GM21528 (cell line): Measurements from ENCODE around the gene IL19.

Source experiments
- ATAC-seq: cut with Tn5 transposase; IDR thresholded peaks from one replicate; pipeline ENCODE4 v1.9.1; 2021; ENCODE audit warnings: mild to moderate bottlenecking, moderate library complexity; ENCODE audit not compliant: unreplicated experiment, low FRiP score

The IL19 gene

DNA sequence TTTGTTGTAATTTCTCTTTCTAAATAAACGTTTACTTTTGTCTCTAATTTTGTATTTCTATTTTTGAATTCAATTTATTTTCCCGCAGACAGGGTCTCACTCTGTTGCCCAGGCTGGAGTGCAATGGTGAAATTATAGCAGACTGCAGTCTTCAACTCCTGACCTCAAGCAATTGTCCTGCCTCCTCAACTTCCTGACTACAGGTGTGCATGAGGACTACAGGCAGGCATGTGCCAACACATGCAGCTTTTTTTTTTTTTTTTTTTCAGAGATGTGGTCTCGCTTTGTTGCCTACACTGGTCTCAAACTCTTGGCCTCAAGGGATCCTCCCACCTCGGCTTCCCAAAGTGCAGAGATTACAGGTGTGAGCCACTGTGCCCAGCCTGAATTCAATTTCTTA is 58.2 kb downstream of the IL19 start:
- ATAC-seq, result no peak

DNA sequence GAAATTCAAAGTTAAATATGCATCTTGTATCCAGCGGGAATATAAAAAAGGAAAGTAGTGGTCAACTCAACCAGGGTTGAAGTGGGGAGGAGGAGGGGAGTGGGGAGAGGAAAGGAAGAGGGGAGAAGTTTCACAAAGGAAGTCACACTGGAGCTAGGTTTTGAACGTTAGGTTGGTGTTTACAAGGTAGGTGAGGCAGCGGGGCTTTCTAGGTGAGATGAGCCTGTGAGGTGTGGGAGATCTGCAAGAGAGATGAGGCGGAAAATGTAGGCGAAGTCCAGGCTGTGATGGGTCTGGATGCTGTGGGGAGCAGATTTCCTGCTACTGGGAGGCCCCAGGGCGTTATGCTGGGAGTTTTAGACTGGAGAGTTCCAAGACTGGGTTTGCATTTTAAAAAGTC is 58.7 kb downstream of the IL19 start:
- no peak for ATAC-seq

DNA sequence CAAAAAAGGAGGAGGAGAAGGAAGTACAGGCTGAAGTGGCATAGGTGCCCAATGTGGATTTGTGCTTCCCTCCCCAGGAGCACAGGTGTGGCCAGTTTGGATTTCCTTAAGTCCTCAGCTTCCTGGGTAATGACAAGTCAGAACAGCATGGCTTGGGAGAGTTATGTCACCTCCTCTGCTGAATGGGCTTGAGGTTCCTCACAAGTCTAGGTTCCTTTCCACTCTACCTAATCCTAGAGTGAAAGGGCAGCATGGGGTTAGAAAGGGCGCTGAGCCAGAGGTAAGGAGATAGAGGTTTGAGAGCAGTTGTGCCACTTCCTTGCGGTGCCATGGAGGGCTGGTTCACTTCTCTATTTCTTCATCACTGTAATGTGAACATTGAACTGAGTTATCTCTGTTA is 59.3 kb downstream of the IL19 start:
- ATAC-seq, result no peak

DNA sequence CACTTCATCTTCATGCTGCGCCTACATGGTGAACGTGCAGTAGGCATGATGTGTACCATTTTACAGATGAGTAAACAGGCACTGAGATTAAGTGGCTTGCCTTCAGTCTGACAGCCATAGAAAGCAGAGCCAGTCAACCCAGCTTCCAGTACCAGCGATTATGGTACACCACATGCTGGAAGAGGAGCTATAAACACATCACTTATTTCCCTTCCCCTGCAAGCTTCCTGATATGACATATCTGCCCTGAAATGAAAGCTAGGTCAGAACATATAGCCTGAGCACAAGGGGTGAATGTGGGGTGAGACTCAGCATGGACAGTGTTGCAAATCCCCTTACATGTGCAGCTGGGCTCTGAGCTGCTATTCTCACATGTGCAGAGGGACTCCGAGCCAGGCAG is 61.1 kb downstream of the IL19 start:
- ATAC-seq, result no peak

DNA sequence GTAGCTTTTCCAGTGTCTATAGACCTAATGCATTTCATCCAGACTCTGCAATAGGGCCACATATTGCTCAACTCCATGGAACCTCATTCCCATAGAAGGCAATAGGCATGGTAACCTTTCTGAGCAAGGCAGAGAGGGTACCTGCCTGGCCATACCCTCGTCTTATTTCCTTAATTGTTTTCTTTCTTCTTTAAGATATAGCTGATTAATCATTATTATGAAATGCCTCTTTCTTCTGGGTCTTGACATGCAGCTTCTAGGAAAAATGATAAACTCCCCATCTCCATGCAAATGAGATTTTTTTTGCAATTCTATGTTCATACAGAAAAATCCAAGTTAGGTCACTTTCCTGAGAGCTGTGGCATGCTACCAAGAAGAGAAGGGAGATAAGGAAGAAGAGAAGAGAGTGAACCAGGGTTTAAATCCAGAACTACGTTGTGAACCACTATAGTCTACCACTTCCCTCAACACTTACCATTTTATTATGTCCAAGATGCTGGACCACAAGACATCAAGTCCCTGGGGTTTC is 61.8 kb downstream of the IL19 start:
- no peak for ATAC-seq

DNA sequence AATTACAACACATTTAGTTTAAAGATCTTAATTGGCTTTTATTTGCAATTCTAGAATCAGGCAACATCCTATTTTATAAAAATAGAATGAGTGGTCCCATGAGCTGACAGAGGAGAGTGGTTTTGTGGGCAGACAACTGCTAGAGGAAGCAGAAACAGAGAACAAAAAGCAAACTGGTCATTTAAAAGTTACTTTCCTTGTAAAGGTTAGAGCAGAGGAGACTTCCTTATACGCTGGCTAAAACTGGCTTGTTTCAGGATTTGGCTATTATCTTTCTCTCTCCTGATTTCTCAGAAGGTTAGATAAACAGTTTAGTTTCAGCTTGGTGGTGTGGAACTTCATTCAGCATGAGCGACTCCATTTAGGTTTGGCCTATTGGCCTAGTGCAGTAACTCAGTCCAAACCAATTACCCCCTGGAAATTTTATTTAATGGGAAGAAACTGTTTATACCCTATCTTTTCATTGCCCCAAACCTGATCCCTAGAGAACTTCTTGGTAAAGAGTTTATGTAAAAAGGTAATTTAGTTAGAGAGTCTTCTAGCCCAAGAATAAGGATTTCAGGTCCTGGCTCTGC is 62.6 kb downstream of the IL19 start:
- no peak for ATAC-seq

DNA sequence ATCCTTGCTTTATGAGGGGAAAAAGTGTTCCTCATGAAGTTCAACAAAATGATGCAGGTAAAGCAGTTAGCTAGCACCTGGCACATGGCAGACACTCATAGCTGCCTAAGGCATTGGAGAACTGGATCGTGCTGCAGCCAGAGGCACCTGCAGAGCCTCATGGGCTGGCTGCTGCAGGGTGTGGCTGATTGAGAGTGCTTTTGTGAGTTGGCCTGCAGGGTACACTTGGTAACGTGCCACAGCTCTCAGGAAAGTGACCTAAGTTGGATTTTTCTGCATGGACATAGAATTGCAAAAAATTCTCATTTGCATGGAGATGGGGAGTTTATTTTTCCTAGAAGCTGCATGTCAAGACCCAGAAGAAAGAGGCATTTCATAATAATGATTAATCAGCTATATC is 63.2 kb downstream of the IL19 start:
- ATAC-seq, result no peak

DNA sequence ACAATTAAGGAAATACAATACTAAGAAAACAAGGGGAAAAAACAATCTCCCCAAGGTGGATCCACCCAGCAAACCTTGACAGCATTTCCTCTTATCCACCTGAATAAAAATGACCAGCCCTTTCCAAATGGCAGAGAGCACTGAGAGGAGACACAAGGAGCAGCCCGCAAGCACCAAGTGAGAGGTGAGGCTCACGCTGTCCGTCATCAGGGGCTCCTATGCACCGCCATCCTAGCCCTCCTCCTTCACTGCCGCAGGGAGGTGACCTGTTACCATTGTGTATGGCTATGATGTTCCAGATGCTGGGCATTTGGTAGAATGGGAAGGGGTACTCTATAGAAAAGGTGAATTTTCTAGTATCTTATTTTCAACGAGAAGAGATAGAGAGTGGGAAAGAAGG is 63.6 kb downstream of the IL19 start:
- no peak for ATAC-seq

DNA sequence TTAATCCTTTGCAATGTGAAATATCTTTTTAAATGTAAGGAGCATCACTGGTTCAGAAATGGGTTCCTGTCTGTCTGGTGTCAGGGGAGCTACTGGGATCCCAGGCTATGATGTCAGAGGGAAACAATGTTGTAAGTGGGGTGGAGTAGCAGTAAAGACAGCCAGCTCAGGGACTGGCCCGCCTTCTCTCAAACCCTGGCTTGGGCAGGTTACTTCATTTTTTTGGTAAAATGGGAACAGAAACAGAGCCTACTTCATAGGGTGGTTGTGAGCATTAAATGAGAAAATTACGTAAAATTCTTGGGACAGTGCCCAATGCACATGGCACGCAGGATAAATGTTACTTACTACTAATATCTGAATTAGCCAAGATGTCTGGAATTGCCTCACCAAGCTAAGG is 64.1 kb downstream of the IL19 start:
- no peak for ATAC-seq

DNA sequence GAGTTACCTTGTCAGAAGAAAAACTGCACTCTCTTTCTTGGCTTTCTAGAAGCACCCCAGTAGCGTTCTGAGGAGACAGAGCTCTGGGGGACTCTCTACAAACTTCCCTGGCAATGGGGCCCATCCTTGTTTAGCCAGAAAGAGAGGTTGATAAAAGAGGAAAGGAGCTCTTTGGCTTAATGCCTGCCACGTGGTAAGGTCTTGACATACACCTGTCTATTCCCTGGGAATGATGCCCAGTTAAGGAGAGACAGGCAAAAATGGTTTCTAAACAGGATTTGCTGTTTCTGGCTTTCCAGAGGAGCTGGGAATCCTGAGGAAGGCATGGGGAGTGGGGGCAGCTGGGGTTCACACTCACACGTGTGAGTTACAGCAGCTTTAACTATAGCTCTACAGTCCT is 64.6 kb downstream of the IL19 start:
- ATAC-seq, result no peak

DNA sequence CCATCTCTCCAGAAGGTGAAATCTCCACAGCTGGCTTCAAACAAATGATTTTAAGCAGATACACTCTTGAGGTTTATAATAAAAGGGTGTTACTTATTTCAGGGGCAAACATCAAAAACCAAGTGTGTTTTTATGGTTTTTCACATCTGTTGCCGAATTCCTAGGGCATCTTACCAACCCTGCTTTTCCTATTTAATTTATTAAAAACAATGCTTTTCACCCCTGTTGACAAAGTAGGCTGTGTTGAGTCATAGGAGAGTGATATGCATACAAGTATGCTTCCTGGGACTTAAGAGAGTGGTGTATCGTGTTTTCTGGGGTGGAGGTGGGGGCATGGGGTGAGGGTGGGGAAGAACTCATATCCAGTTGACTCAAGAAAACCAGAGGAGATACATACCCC is 65.5 kb downstream of the IL19 start:
- ATAC-seq, result no peak

DNA sequence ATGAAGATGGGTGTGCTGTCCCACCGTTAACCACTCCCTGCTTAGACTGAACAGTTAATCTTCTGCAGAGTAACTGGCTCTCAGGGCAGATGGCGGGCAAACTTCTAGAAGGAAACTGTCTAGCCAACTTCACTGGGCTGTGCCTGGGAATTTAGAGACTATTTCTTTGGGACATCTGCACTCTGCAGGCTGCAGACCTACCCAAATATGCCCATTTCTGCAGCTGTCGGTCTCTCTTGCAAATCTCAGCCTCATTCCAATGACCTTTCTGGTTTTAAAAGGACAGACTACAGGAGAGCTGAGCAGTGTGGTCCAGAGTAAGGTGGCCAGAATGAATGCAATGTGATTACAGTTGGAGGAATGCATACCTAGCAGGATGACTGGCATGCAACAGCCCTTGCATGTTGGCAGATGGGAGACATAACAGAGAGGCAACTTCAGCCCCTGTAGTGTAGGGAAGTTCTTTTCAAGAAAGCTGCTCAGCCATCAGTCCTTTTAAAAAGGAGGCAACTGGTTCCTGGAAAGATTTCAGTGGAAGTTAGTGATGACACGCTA is 68.5 kb downstream of the IL19 start:
- ATAC-seq, result no peak

DNA sequence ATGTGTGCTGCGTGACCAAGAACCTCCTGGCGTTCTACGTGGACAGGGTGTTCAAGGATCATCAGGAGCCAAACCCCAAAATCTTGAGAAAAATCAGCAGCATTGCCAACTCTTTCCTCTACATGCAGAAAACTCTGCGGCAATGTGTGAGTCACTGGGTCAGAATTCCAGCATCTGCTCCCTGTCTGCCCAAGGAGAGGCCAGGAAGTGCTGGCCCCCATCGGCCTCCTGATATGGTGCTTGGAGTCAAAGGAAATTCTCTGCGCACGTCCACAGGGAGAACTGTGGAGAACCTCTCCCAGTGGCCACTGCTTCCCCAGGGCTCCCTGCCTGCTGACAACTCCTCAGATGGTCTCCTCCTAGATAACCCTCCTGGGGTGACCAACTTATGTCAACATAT is 69.3 kb downstream of the IL19 start:
- ATAC-seq, result no peak

DNA sequence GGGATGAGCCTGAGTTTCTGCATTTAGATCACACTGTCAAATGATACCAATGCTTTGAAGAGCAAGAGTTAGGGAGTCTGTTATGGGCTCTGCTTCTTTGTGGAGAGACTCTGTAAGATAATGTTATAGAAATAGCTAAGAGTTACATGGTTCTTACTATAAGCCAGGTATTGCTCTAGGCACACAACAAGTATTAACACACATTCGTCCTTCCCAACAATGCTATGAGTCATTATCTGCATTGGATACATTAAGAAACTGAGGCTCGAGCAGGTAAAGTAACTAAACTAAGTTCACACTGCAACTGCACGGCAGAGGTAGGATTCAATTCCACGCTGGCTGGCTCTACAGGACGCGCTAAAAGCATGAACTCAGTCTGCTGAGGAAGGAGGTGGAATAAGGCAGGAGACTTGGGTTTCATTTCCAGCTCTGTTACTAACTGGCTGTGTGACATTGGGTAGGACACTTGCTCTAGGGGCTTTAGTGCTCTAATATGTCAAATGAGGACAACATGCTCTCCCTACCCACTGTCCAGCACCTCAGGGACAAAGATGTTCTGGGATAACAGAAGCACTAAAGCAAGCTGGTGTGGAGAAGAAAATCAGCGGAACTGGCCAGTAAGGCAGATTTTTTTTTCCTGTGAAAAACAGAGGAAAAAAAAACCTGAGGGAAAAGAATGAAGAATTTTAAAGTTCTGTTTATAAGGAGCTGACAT is 71.2 kb downstream of the IL19 start:
- no peak for ATAC-seq

DNA sequence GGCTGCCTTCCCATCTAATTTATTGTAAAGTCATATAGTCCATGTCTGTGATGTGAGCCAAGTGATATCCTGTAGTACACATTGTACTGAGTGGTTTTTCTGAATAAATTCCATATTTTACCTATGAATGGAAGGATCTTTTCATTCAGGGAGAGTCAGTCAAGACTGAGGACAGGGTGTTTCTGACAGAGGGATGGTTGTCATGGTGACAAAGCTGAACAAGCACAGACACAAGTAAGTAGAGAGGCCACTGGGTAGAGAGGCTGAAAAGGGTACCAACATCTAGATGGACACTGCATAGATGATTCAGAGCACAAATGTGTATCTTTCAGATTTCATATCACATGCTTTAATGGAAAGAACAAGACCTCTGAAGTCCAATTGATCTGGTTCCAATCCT is 72.3 kb downstream of the IL19 start:
- no peak for ATAC-seq

DNA sequence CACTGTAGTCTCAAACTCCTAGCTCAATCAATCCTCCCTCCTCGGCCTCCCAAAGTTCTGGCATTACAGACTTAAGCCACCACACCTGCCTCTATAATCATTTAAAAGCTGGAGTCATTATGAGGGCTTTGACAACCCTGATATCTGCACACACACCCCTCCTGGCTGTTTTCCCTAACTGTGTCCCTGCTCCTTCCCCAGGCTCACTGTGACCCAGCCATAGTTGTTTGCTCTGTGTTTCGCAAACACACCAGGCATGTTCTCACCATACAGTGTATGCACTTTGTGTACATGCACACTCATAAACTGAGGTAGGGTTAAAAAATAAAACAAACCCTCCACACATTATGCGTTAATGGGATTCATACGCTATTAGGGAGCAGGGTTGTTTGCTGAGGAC is 73.1 kb downstream of the IL19 start:
- ATAC-seq, result no peak

DNA sequence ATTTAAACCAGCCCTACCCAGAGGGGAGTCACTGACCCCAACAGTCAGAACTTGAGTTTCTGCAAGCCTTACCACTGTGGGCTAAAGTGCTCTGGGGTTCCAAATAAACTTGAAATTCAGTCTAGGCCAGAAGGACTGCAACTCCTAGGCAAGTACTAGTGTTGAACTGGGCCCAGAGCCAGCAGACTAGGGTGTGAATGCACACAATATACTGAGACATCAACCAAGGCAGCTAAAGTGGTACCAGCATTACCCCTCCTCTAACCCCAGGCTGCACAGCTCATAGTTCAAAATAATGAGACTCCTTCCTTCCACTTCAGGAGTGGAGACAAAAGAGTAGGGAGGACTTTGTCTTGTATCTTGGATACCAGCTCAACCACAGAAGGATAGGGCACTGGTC is 75.9 kb downstream of the IL19 start:
- ATAC-seq, result no peak

DNA sequence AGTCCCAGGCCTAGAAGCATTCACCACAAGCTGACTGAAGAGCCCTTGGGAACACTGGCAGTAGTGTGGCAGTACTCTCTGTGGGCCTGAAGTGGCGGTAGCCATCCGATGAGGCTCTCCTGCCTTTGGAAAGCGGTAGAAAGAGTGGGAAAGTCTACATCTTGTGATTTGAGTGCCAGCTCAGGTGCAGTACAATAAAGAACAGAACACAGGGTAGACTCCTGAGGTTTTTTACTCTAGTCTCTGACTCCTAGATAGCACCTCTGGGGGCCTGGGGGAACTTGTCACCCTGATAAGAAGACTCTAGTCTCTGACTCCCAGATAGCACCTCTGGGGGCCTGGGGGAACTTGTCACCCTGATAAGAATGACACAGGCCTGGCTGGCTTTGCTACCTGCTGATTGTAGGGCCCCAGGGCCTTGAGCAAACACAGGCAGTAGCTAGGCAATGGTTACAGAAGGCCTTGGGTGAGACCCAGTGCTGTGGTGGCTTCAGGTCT is 76.8 kb downstream of the IL19 start:
- ATAC-seq, result no peak

DNA sequence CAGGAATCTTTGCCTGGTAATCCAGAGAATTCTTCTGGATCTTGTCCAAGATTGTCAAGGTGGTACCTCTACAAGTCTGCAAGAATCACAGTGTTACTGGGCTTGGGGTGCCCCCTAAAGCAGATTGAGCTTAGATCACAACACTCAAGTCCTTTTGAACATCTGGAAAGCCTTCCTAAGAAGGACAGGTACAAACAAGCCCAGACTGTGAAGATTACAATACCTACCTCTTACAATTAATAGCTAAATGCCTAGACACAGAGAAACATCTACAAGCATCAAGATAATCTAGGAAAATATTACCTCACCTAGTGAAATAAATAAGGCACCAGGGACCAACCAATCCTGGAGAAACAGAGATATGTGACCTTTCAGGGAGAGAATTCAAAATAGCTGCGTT is 77.4 kb downstream of the IL19 start:
- ATAC-seq, result no peak

DNA sequence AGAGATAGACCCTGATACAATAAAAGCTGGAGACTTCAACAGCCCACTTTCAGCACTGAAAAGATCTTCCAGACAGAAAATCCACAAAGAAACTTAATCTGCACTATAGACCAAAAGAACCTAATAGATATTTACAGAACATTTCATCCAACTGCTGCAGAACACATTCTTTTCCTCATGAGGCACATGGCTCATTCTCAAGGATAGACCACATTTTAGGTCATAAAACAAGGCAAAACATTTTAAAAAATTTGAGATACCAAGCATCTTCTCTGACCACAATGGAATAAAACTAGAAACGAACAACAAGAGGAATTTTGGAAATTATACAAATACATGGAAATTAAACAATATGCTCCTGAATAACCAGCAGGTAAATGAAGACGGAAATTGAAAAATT is 79.8 kb downstream of the IL19 start:
- ATAC-seq, result no peak

DNA sequence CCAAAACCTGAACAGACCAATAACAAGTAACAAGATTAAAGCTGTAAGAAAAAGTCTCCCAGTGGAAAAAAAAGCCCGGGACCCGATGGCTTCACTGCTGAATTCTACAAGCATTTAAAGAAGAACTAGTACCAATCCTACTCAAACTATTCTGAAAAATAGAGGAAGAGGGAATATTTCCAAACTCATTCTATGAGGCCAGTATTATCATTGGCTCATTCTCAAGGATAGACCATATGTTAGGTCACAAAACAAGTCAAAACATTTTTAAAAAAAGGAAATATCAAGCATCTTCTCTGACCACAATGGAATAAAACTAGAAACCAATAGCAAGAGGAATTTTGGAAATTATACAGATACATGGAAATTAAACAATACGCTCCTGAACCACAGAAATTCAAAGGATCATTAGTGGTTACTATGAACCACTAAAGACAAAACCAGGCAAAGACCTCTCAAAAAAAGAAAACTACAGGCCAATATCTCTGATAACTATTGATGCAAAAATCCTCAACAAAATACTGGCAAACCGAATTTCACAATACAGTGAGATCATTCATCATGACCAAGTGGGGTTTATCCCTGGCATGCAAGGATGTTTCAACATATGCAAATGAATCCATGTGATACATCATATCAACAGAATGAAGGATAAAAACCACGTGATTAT is 80.9 kb downstream of the IL19 start:
- no peak for ATAC-seq
